Ammon's horn (tissue), 1 donor: Measurements from ENCODE around the gene TUBAL3.
"Not testable (repeated sequence)": the region's sequence is repeated elsewhere in the genome, so short reads cannot be mapped to it uniquely, and the experiment has no call there.

Experiments
- DNase-seq: peaks from one replicate; pipeline ENCODE4 v3.0.0-alpha.2; 2016; ENCODE audit warnings: low spot score

The TUBAL3 gene

DNA sequence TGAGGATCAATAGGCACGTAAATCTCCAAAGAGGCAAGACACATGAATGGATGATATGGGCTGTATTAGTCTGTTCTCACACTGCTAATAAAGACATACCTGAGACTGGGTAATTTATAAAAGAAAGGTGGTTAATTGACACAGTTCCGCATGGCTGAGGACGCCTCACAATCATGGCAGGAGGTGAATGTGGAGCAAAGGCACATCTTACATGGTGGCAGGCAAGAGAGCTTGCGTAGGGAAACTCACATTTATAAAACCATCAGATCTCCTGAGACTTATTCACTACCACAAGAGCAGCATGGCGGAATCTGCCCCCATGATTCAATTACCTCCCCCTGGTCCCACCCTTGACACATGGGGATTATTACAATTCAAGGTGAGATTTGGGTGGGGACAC is 25.4 kb downstream of the TUBAL3 start:
- not testable (repeated sequence) for DNase-seq

DNA sequence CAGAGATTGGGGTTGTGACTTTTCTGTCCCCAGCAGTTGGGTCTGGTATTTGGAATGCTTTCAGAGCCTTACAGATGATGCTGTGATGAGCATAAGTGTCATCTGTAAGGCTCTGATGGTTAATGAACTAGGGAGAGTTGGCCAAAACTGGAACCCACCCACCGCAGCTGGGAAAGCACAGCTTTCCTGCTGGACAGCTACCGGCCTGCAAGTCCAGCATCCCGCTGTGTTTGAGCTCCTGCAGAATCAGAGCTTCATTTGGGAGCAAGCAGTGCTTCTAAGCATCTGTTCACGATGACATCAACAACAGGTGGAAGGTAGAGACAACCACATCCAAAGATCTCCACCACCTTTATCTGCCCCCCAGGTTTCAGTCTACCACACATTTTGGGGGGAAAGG is 28.2 kb downstream of the TUBAL3 start:
- DNase-seq: no peak

DNA sequence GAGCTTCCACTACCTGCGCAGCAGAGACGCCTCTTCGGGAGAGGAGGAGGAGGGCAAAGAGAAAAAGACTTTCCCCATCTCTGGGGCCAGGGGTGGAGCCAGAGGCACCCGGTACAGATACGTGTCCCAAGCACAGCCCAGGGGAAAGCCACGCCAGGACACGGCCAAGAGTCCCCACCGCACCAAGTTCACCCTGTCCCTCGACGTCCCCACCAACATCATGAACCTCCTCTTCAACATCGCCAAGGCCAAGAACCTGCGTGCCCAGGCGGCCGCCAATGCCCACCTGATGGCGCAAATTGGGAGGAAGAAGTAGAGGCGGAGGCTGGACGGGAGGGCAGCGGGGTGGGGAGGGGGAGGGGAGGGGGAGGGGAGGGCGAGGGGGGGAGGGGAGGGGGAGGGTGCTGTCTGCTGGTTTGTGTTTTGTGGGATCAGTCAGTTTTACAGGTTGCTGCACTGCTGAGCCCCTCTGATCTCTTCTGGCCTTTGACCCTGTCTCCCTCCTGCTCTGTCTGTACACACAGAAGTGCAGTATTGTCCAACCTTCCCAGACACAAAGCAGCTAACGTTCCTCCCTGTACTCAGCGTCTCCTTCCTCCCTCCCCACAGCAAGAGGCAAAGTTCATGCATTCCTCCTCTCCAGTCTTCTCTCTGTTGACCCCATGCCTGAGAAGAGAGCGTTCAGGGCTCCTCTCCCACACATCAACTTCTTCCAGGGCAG is 30.6 kb downstream of the TUBAL3 start:
- DNase-seq: no peak

DNA sequence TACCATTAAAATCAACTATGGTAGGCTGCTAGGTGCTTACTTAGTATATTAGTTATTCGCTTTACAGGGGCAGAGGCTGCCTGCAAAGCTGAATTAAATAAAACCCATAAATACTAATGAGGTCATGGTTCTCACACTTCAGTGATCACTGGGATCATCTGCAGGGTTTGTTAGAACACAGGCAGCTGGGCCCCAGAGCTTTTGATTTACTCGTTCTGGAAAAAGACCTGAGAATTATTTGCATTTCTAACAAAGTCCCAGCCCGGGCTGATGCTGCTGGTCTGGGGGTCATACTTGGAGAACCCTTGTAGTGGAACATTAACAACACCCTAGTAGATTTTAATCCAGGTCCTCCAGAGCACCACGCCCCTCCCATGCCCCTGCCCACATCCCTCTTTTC is 31.3 kb downstream of the TUBAL3 start:
- no peak for DNase-seq

DNA sequence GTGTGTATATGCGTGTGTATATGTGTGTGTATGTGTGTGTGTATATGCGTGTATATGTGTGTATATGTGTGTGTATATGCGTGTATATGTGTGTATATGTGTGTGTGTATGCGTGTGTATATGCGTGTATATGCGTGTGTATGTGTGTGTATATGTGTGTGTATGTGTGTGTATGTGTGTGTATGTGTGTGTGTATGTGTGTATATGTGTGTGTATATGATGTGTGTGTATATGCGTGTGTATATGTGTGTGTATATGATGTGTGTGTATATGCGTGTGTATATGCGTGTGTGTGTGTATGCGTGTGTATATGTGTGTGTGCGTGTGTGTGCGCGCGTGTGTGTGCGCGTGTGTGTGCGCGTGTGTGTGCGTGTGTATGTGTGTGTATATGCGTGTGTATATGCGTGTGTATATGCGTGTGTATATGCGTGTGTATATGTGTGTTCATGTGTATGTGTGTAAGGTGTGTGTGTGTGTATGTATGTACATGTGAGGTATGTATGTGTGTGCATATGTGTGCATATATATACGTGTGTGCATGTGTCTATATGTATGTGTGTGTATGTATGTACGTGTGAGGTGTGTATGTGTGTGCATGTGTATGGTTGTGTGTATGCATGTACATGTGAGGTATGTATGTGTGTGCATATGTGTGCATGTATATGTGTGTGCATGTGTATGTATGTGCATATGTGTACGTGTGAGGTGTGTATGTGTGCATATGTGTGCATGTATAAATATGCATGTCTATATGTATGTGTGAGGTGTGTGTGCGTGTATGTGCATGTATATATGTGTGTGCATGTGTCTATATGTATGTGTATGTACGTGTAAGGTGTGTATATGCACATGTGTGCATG is 33.9 kb downstream of the TUBAL3 start:
- no peak for DNase-seq

DNA sequence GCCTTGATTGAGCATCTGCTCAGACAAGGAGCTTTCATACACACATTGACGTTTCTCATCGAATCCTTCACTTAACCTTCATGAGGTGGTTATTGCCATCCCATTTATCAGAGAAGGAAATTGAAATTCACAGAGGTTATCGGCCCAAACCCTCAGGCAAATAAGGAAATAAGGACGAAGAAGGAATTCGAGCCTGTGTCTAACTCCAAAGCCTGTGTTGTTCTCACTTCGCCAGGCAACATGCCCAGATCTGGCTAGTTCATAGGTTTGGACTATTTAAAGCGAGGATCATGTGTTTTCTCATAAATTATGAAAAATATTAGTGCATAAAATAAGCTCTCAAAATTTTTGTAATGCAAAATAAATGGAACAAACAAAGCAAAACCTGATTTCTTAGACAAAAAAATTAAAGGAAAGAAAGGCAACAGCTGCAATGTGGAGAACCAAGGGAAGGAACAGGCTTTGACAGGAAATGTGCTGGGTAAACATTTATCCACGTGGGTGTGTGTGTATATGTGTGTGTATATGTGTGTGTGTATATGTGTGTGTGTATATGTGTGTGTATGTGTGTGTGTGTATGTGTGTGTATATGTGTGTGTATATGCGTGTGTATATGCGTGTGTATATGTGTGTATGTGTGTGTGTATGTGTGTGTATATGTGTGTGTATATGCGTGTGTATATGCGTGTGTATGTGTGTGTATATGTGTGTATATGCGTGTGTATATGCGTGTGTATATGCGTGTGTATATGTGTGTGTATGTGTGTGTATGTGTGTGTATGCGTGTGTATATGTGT is 35.1 kb downstream of the TUBAL3 start:
- DNase-seq: no peak

DNA sequence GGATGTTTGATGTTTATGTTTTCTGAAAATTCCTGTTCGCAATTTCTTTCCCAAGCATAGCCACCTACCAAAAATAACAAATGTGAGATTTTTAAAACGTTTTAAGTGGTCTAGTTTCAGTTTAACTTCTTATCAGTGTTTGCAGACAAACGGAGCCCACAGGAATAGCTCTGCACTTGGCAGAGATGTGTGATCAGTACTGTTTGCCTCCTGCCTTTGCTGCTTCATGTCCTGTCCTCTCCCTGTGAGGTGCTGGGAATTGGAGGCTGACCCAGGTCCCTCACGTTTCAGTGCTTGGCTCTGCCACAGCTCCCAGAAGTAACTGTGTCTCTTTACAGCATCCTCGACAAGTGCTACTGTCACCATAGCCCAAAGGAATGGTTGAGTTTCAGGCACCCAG is 38.7 kb downstream of the TUBAL3 start:
- DNase-seq: no peak

DNA sequence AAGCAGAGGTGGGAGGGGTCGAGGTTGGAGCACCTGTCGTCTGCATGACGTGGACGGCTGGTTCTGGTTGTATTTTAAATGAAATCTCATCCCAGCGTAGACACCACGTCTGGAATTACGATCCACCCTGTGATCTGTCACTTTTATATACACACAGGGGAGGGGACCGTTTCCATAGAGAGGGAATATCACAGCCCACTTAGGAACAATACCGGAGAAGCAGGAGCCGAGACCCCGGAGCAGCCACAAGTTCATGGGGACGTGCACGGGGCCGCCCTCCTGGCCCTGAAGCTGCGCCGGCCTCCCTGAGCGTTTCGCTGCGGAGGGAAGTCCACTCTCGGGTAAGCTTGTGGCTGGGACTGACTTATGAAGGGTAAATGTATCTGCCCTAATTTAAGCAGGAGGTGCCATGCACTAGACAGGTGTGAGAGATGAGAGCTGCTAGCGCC is 39.7 kb downstream of the TUBAL3 start, which contains the start of gene UCN3:
Gene UCN3, plus strand, starts transcription at position 77 of the 449 bp plus-strand sequence. CDS start 8,755 bp downstream, outside the sequence.
- DNase-seq: no peak

DNA sequence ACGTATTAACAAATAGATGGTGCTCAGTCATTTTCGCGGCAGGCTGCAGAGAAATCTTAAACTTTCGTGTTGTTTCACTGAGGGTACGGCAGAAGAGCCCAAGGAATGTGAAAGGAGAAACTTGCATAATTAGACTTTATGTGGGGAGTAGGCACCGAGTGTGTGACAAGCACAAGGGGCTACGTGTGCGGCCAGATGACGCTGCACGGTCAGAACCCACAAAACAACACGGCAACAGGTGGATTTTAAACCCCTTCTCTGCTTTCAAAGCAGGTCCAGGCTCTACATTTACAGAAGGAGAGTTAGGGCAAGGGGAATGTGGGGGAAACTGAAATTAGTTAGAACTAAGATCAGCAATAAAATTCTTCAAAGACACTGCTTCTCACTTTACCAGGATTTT is 40.3 kb downstream of the TUBAL3 start:
- no peak for DNase-seq

DNA sequence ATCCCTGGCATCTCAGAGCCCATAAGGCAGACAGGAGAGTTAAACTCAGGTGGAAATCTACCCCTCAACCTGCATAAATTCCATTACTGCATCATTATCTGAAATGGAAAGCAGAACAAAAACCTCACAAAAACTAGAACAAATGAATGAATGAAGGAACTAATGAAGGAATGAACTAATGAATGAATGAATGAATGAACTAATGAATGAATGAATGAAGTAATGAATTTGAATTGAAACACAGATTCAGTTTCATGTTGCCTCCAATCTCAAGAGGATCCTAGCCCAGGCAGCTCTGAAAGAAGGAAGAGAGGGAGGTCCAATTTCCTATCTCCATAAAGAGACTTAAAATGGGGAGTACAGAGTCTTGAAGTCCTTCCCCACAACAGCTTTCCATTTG is 41.8 kb downstream of the TUBAL3 start:
- DNase-seq: no peak

DNA sequence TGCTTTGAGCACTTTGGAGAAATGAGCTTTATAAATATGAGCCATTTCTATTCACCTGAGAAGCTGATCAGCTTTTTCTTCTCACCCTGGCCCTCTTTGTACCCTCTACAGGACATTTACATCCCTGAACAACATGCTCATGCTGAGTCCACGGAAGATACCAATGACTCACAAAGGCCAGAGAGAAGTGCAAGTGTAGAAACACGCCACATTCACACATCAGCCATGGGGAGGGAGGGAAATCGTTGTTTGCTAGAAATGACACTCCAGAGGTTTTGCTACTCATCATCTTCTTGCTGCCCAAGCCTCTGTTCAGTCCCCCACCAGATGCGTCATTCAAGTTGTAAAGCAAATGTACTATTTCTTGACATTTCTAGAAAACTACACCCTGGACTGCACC is 42.7 kb downstream of the TUBAL3 start:
- no peak for DNase-seq

DNA sequence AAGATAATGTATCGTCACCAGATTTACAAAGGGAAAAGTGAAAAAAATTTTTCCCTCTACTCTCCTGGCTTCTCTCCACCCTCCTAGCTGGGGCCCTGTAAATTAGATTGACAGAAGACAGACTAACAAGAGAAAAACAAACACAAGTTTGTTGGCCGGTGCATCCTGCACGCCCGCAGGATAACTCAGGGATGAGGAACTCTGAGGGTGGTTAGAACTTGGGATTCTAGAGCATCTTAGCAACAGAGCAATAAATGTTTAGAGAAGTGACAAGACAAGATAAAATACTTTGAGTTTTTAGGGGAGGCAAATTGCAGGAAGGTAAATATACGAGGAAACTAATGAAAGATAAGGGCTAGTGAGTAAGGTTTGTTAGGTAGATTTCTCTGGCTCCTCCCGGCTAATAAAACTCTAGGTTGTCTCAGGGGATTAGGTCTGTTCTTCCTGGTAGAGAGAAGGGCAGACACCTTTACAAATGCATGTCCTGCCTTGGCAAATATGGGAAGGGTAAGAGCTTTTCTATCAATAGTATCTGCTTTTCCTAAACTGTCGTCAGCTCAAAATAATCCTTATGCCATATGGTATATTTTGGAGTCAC is 44.2 kb downstream of the TUBAL3 start:
- DNase-seq: no peak

DNA sequence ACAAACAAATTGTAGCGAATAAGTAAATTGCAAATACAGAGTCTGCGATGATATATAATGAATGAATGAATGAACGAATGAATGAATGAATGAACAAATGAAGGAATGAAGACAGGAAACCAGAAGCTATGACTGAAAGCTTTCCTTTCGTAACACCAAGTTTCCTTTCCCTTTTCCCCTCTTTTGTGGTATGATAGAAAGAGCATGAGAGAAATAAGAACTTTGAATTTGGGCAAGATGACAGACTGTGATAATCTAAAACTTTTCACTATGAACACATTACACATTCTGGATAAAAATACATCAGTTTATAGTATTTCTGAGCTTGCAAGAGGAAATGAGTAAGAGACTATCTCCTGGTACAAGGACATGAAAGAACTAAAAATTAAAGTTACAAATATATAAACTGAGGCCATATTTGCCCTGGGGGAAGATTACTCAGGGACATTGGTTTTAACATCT is 48.3 kb downstream of the TUBAL3 start:
- DNase-seq: no peak

DNA sequence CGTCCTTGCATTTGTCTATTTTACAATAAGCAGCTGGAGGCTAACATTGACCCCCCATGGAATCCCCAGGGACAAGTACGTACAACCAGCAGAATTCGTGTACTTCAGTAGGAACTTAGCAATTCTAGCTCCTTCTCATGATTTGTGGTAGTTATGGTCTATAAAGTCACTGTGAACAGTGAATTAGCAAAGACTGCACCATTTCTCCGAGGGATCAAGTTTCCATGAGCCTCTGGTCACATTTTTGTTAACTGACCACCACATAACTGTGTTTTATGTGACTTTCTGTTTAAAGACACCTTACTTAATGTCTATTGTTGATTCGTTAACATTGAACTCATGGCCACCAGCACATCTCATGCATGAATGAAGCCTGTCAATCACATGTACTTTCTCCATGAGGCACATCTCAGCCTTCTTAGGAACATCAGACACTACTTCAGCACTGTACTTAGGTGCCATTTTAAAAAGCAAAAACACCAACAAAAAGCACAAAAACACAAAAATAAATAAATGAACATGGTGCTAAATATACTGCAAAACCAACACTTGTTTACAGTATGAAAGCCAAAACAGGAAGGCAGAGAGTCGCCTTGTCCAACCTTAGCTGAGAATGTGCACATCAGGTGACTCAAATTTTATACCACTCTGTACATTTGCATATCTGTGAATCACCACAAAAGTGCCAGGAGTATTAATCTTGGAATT is 48.9 kb downstream of the TUBAL3 start:
- DNase-seq: no peak

DNA sequence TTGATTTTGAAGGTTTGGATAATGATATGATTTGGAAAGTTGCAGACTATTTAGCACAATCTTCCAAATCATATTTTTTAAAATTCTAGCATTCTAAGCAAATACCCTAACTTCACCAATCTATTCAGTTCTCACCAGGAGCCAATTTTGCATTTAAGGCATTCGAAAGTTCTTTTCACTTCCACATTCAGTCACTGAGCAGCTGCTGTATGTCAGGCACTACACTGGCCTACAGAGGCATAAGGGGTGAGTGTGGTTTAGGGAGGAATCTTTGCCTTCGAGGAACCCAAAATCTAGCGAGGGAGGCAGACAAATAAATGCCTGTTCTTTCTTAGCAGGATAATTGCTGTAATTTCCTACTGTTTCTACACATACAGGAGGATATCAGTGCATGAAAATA is 50.6 kb downstream of the TUBAL3 start:
- no peak for DNase-seq

DNA sequence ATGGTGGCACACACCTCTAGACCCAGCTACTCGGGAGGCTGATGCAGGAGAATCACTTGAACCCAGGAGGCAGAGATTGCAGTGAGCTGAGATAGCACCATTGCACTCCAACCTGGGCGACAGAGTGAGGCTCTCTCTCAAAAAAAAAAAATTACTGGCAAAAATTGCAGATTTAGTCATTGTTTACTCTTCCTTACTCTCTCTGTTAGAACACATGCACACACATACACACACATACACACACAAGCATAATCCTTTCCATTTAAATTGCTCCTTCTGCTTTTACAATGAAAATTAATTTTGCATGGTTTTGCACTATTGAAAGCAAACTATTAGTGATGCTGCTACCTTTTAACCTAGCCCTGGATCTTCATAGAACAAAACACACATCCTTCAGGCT is 55.3 kb downstream of the TUBAL3 start:
- DNase-seq: no peak

DNA sequence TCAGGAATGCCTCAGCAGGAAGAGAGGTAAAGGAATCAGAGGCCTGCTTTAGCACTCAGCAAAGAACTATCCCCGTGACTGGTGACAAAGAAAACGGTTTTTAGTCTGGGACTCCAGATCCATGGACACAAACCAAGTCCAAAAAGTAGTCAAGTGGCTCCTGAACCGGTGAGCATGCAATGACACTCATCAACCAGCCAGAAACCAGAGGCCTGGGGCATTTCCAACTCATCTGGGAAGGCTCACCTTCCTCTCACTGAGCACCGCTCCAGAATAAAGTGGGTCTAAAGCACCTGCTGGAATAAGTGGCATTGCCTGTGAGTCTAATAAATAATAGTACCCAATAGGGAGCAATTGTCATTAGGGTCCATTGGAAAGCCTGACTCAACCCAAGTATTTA is 57.7 kb downstream of the TUBAL3 start:
- no peak for DNase-seq

DNA sequence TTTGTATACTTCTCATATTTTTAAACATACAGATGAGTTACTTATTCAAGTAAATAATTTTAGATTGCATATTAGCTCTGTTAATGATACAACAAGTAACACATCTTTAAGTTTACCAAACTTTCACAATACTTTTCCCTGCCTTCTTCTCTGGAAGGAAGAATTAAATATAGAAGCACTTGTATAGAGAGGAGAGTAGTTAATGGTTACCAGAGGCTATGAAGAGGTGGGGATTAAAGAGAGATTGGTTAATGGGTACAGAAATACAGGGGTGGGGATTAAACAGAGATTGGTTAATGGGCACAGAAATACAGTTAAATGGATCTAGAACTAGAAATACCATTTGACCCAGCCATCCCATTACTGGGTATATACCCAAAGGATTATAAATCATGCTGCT is 59.9 kb downstream of the TUBAL3 start:
- DNase-seq: no peak

DNA sequence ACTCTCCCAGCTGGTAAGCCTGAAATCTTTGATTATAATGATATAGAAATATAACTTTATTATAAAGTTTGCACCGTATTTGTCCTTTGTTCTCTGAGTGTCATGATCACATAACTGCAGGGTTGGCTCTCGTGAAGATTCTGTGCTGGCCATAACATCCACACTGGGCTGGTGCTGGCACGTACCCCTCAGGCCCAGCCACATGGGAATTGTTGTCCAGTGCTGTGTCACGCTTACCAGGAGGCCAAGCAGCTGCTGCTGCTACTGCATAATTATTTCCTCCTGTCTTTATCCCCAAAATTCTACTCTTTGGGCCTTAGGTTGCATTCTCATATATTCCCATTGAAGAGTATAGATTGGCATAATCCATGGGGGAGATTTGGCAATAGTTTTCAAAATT is 60.6 kb downstream of the TUBAL3 start:
- no peak for DNase-seq

DNA sequence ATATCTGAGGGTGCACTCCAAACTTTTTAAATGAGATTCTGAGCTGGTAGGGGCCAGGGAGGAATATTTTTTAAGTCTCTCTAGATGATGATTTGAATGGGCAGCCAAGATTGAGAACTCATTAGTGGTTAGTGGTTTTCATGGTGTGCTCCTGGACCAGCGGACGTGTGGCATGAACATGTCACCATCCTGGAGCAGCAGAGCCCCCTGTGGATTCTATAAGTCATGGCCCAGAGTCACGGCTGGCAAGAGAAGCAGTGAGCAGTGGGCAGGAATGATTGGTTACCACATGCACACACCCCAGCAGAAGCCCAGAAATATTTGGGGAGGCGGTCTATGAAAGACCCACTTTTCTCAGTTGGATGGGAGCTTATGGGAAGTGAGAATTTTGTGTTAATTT is 61.1 kb downstream of the TUBAL3 start:
- DNase-seq: no peak
